ENCODE measurements around the gene LEPROT. TPM values are rescaled to one million over a fixed set of nuclear protein-coding genes. Genes with fewer than 3 reads are reported as not detected.
"Not testable (repeated sequence)": the region's sequence is repeated elsewhere in the genome, so short reads cannot be mapped to it uniquely, and the experiment has no call there.

LEPROT gene
- total RNA-seq, 1 donor: 89.4 TPM

GRCh38 chr1:65444128-65444640 lies 23.7 kb downstream of the LEPROT start:
- no peak overlapping the region for H3K4me3 ChIP-seq (ENCODE audit: low read depth, low read length)
- DNase-seq (ENCODE audit: low read depth): no peak
- TF ChIP-seq, protein P1, sequence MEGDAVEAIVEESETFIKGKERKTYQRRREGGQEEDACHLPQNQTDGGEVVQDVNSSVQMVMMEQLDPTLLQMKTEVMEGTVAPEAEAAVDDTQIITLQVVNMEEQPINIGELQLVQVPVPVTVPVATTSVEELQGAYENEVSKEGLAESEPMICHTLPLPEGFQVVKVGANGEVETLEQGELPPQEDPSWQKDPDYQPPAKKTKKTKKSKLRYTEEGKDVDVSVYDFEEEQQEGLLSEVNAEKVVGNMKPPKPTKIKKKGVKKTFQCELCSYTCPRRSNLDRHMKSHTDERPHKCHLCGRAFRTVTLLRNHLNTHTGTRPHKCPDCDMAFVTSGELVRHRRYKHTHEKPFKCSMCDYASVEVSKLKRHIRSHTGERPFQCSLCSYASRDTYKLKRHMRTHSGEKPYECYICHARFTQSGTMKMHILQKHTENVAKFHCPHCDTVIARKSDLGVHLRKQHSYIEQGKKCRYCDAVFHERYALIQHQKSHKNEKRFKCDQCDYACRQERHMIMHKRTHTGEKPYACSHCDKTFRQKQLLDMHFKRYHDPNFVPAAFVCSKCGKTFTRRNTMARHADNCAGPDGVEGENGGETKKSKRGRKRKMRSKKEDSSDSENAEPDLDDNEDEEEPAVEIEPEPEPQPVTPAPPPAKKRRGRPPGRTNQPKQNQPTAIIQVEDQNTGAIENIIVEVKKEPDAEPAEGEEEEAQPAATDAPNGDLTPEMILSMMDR (IDR thresholded peaks at IDR 0.05; ENCODE audit: insufficient read depth, low read depth, low read length): no peak

DNA sequence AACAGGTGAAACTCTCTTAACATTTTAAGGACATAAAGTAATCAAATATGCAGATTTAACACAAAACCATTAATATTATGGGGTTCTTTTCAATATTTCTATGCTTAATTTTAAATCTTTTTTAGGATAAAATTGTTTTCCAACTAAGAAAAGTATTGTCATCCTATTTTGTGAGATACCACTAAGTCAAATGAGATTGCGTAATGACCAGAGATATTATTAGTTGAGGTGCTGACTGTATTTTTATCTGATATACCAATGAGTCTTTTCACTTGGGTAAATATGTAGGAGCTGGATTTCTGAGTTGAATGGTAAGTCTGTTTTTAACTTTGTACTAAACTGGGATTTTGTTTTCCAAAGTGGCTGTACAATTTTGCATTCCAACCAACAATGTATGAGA lies 25.4 kb downstream of the LEPROT start:
- H3K4me3 ChIP-seq (ENCODE audit: low read depth, low read length): no peak overlapping the region
- TF ChIP-seq, protein P1 (IDR thresholded peaks at IDR 0.05; ENCODE audit: insufficient read depth, low read depth, low read length): no peak
- DNase-seq (ENCODE audit: low read depth): no peak

DNA sequence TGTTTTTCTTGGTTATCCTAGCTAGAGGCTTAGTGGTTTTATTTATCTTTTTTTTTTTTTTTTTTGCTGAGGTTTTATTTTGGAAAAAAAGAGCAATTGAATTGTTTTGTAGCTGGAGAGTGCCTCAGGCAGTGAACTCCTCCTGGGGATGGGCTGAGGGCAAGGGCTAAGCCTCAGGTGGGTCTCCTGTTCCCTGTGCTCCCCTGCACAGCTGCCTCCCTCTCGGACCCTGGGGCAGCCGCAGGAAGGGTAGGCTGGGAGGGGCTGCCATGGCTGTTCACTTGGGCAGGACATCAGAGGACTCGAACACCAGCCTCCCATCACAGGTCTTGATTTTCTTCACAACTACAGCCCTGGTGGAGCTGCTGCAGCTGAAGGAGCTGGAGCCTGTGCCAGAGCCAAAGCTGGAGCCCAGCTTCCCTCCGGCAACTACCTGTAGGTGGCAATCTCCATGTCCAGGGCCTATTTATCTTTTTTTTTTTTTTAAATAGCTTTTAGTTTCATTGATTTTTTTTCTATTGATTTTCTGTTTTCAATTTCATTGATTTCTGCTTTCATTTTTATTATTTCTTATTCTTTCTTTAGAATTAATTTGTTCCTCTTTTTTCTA lies 28.9 kb downstream of the LEPROT start:
- TF ChIP-seq, protein P1 (IDR thresholded peaks at IDR 0.05; ENCODE audit: insufficient read depth, low read depth, low read length): peak; percentile 13
- no peak for DNase-seq (ENCODE audit: low read depth)
- no peak overlapping the region for H3K4me3 ChIP-seq (ENCODE audit: low read depth, low read length)

GRCh38 chr1:65455678-65456077 lies 35.2 kb downstream of the LEPROT start:
- not testable (repeated sequence) for H3K4me3 ChIP-seq (ENCODE audit: low read depth, low read length); DNase-seq (ENCODE audit: low read depth)

DNA sequence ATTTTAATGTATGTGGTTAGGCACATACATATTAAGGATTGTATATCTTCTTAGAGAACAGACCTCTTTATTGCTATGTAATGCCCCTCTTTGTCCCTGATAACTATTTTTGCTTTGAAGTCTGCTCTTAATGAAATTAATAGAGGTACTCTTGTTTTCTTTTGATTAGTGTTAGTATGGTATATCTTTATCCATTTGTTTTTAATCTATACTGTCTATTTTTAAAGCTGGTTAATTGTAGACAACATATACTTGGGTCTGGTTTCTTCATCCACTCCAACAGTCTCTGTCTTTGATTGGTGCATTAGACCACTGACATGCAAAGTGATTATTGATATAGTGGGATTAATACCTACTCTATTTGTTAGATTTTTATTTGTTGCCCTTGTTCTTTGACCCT lies 36.0 kb downstream of the LEPROT start:
- TF ChIP-seq, protein P1 (IDR thresholded peaks at IDR 0.05; ENCODE audit: insufficient read depth, low read depth, low read length): no peak
- H3K4me3 ChIP-seq (ENCODE audit: low read depth, low read length): no peak overlapping the region
- no peak for DNase-seq (ENCODE audit: low read depth)

DNA sequence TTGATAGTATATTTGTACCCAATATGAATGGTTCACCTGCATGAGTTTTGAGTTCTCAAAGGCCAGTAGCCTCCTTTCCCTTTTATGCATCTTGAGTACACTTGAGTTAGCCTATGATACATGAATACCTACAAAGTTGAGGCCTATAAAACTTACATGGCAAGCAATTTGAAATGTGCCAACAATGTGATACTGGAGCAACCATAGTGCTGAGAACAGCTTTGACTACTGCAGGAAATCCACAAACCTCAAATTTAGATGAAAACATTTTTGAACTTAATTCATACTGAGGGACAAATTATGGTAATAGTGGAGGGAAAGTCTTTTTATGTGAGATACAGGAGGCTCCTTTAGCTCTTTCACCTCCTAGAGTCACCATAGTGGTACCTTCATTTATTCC lies 37.4 kb downstream of the LEPROT start:
- DNase-seq (ENCODE audit: low read depth): no peak
- H3K4me3 ChIP-seq (ENCODE audit: low read depth, low read length): no peak overlapping the region
- TF ChIP-seq, protein P1 (IDR thresholded peaks at IDR 0.05; ENCODE audit: insufficient read depth, low read depth, low read length): no peak

DNA sequence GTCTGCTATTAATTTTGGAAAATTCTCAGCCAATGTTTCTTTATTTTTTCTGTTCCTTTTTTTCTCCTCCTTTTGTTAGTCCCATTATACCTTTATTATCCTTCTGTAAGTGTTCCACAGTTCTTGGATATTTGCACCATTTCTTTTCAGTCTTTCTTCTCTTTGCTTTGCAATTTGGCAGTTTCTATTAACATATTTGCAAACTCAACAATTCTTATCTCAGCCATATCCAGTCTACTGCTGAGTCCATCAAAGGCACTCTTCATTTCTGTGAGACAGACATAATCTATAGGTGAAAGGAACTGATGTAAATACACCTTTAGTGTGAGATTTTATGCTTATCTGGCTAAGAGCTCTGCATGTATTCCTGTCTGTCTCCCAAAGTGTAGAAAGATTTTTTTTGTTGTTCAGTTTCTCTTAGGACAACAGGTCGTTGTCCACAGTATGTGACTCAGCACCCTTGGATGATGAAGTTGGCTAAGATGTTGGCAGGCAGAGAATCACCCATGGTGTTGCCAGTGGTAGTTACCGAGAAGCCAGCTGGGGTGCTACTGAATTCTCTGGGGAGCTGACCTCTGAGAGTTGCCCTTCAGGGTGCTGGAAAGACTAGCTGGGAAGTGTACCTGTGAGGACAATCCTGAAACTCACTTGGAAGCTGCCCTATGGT lies 38.4 kb downstream of the LEPROT start:
- TF ChIP-seq, protein P1 (IDR thresholded peaks at IDR 0.05; ENCODE audit: insufficient read depth, low read depth, low read length): no peak
- H3K4me3 ChIP-seq (ENCODE audit: low read depth, low read length): no peak overlapping the region
- no peak for DNase-seq (ENCODE audit: low read depth)

Measured in fibroblast of villous mesenchyme (primary cell).